ENCODE results near the gene QPCT. TPM values are rescaled to one million over a fixed set of nuclear protein-coding genes. Genes with fewer than 3 reads are reported as not detected.

Gene QPCT
- total RNA-seq, 1 experiment from 2014 or later: not detected

DNA sequence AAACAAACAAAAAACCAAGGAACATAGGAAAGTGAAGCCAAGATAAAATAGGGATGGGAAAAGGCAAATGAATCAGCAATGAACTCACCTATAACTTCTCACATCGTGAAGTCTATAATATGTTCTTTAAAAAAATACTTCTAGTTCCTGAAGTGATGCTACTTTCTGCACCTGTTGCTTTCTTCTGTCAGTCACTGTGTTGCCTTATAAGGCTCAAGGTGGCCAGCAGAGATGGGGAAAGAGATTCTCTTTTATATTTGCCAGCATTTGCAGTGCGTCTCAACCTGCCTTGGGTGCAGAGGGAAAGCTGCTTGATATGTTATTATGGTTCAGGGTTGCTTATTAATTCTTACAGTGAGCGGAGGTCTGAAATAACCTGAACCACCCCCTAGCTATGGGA lies 14.0 kb downstream of the QPCT start:
- DNase-seq: no peak
- WGBS (ENCODE audit: extremely low coverage, insufficient read length, low lambda C conversion rate): no CpG with 5 or more reads among the region's 3 CpGs
- H3K14ac ChIP-seq (ENCODE audit: insufficient read depth, low read length): no peak overlapping the region
- no peaks in the 10 kb centered on the region for H3K27me3 ChIP-seq (ENCODE audit: insufficient read depth, low read length)
- H2BK20ac ChIP-seq (ENCODE audit: low read depth, low read length, poor library complexity, severe bottlenecking): no peak overlapping the region
- H3K18ac ChIP-seq (ENCODE audit: insufficient read length, low read depth, low read length): no peak overlapping the region
- no peak overlapping the region for H2BK15ac ChIP-seq (ENCODE audit: low read depth, low read length)
- H2BK12ac ChIP-seq (ENCODE audit: insufficient read length, low read depth, low read length): no peak overlapping the region
- no peak overlapping the region for H4K5ac ChIP-seq (ENCODE audit: insufficient read length, low read depth, low read length)
- Mint-ChIP-seq H3K4me3 (no peak overlapping the region), H3K27ac (no peak overlapping the region), H3K36me3 (ENCODE audit: insufficient read depth in 1 of 3, low read depth in 3 of 3) (no peaks in the 10 kb centered on the region), H3K9me3 (no peaks in the 10 kb centered on the region), H3K27me3 (ENCODE audit: low read depth) (no peaks in the 10 kb centered on the region), H3K4me1 (peaks cover 4 to 6% of the 10 kb centered on the region in 2 experiments)
- no peak overlapping the region for H2BK5ac ChIP-seq (ENCODE audit: insufficient read length, low read length)
- no peak overlapping the region for H3K9ac ChIP-seq (ENCODE audit: extremely low read depth, insufficient read length, low read length)
- TF ChIP-seq, protein P1, sequence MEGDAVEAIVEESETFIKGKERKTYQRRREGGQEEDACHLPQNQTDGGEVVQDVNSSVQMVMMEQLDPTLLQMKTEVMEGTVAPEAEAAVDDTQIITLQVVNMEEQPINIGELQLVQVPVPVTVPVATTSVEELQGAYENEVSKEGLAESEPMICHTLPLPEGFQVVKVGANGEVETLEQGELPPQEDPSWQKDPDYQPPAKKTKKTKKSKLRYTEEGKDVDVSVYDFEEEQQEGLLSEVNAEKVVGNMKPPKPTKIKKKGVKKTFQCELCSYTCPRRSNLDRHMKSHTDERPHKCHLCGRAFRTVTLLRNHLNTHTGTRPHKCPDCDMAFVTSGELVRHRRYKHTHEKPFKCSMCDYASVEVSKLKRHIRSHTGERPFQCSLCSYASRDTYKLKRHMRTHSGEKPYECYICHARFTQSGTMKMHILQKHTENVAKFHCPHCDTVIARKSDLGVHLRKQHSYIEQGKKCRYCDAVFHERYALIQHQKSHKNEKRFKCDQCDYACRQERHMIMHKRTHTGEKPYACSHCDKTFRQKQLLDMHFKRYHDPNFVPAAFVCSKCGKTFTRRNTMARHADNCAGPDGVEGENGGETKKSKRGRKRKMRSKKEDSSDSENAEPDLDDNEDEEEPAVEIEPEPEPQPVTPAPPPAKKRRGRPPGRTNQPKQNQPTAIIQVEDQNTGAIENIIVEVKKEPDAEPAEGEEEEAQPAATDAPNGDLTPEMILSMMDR (conservative IDR thresholded peaks at IDR 0.05): no peak
- no peak overlapping the region for H3K4ac ChIP-seq (ENCODE audit: low read depth, low read length)
- no peak overlapping the region for H4K91ac ChIP-seq (ENCODE audit: insufficient read length, low read depth, low read length)
- no peaks in the 10 kb centered on the region for H3K79me1 ChIP-seq (ENCODE audit: insufficient read depth, low read depth, low read length, poor library complexity, severe bottlenecking)
- no peak overlapping the region for H2AFZ ChIP-seq (ENCODE audit: low read length)
- H4K20me1 ChIP-seq (ENCODE audit: control insufficient read depth, insufficient read depth, insufficient read length): no peaks in the 10 kb centered on the region
- no peak overlapping the region for H3K56ac ChIP-seq (ENCODE audit: insufficient read length, low read depth, low read length)
- no peak overlapping the region for H3K23ac ChIP-seq (ENCODE audit: insufficient read length, low read depth, low read length)
- H3T11ph ChIP-seq (ENCODE audit: low read length): no peak overlapping the region
- no peak overlapping the region for H3K27ac ChIP-seq (ENCODE audit: insufficient read length, low read depth, low read length)
- H3K4me2 ChIP-seq (ENCODE audit: insufficient read depth, insufficient read length, low read length): no peak overlapping the region
- no peak overlapping the region for H2AK5ac ChIP-seq (ENCODE audit: insufficient read length, low read length)
- H3K9me3 ChIP-seq (ENCODE audit: control insufficient read depth, low read depth, low read length): no peaks in the 10 kb centered on the region
- no peaks in the 10 kb centered on the region for H3K4me1 ChIP-seq (ENCODE audit: insufficient read depth, low read length)
- no peaks in the 10 kb centered on the region for H3K23me2 ChIP-seq (ENCODE audit: insufficient read length, low read depth, low read length, poor library complexity, severe bottlenecking)
- no peak overlapping the region for H2BK120ac ChIP-seq (ENCODE audit: low read depth, low read length, poor library complexity, severe bottlenecking)
- no peak overlapping the region for H4K8ac ChIP-seq (replicated peaks; ENCODE audit: insufficient read length, low read depth, low read length)
- H3K79me2 ChIP-seq (ENCODE audit: insufficient read depth, low read length): no peaks in the 10 kb centered on the region

Measured in H9 (cell line).